ENCODE data around the gene SMIM7.

DNA sequence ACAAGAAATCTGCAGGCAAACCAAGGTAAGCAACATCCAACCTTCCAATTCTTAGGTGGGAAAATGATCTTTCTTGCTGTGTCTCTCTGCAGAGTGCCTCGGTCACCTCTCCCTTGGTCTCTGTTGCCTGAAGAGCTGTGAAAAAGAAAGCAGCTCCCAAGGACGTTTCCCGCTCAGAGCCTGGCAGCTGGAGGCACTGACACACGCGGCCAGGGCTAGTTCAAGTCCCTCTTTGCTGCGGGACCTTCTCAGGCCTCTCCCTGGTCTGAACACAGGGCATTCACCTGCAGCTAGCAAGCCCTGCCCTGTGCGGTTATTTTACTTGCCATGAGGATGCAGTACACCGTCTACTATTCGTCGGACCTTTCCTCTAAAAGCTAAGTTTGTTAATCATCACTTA is 35.7 kb downstream of the SMIM7 start:
- TF ChIP-seq RAD21 (CRISPR knock-in tag; IDR thresholded peaks at IDR 0.05) (no peak), SIN3A (IDR thresholded peaks at IDR 0.05; ENCODE audit: borderline replicate concordance, low read depth, low read length) (no peak), ELF1 (CRISPR knock-in tag; IDR thresholded peaks at IDR 0.05) (no peak), NFE2L1 (CRISPR knock-in tag; IDR thresholded peaks at IDR 0.05; ENCODE audit: borderline replicate concordance) (no peak), POLR2A (IDR thresholded peaks at IDR 0.05; ENCODE audit: insufficient read depth in 1 of 2, low read depth in 2 of 2, low read length in 2 of 2) (no peak)
- TF ChIP-seq, protein P1, sequence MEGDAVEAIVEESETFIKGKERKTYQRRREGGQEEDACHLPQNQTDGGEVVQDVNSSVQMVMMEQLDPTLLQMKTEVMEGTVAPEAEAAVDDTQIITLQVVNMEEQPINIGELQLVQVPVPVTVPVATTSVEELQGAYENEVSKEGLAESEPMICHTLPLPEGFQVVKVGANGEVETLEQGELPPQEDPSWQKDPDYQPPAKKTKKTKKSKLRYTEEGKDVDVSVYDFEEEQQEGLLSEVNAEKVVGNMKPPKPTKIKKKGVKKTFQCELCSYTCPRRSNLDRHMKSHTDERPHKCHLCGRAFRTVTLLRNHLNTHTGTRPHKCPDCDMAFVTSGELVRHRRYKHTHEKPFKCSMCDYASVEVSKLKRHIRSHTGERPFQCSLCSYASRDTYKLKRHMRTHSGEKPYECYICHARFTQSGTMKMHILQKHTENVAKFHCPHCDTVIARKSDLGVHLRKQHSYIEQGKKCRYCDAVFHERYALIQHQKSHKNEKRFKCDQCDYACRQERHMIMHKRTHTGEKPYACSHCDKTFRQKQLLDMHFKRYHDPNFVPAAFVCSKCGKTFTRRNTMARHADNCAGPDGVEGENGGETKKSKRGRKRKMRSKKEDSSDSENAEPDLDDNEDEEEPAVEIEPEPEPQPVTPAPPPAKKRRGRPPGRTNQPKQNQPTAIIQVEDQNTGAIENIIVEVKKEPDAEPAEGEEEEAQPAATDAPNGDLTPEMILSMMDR (CRISPR knock-in tag; IDR thresholded peaks at IDR 0.05), result no peak
